HEK293T (cell line): Measurements from ENCODE around the gene ZNF135.

ENCODE experiments used
- ARNT ChIP-seq: fragments of 450-650 bp; IDR thresholded peaks from 2 replicates; pipeline ENCODE4 v1.6.1; 2017; ENCODE audit warnings: mild to moderate bottlenecking
- CTBP1 ChIP-seq: fragments of 450-650 bp; IDR thresholded peaks from 2 replicates; pipeline ENCODE4 v1.6.1; 2016; ENCODE audit warnings: borderline replicate concordance
- ELF4 ChIP-seq: fragments of 450-650 bp; IDR thresholded peaks from 2 replicates; pipeline ENCODE4 v1.6.1; 2017; ENCODE audit warnings: antibody characterized with exemption
- FOXK2 ChIP-seq: fragments of 450-650 bp; IDR thresholded peaks from 2 replicates; pipeline ENCODE4 v1.6.1; 2016; ENCODE audit warnings: mild to moderate bottlenecking
- FOXM1 ChIP-seq: fragments of 450-650 bp; IDR thresholded peaks from 2 replicates; pipeline ENCODE4 v1.6.1; 2017; ENCODE audit warnings: mild to moderate bottlenecking, borderline replicate concordance
- HDGF ChIP-seq: fragments of 450-650 bp; IDR thresholded peaks from 2 replicates; pipeline ENCODE4 v1.6.1; 2017; ENCODE audit warnings: antibody characterized with exemption, borderline replicate concordance
- L3MBTL2 ChIP-seq: fragments of 450-650 bp; conservative IDR thresholded peaks from 2 replicates; pipeline ENCODE4 v1.6.1; 2016; ENCODE audit warnings: mild to moderate bottlenecking
- NFRKB ChIP-seq: fragments of 450-650 bp; IDR thresholded peaks from 2 replicates; pipeline ENCODE4 v1.6.1; 2016; ENCODE audit warnings: mild to moderate bottlenecking, moderate library complexity
- SP1 ChIP-seq: fragments of 450-650 bp; IDR thresholded peaks from 2 replicates; pipeline ENCODE4 v1.6.1; 2017
- SUZ12 ChIP-seq: fragments of 450-650 bp; IDR thresholded peaks from 2 replicates; pipeline ENCODE4 v1.6.1; 2016; ENCODE audit warnings: mild to moderate bottlenecking
- TARDBP ChIP-seq: fragments of 450-650 bp; IDR thresholded peaks from 2 replicates; pipeline ENCODE4 v1.6.1; 2016

DNA sequence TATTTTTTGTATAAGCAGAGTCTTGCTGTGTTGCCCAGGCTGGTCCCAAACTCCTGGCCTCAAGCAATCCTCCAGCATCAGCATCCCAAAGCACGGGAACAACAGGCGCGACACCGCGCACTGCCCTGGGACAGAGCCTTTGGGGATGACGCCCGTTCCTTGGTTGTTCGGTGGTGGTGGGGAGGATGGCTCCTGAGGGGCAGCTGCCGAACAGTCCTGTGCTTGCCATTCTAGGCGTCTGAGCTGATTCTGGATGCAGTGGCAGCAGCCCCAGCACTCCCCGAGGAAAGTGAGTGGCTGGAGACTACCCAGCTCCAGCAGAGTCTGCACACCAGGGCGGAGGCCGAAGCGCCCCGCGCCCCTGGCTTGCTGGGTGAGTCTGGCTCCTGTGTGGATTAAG is 6.8 kb upstream of the ZNF135 start:
- TF ChIP-seq SP1 (no peak), CTBP1 (no peak), SUZ12 (no peak), TARDBP (no peak), FOXK2 (no peak), FOXM1 (no peak), ELF4 (no peak), ARNT (no peak), NFRKB (no peak), L3MBTL2 (no peak), HDGF (no peak)
